Measurements from ENCODE around the gene CITED2.
"Not testable (repeated sequence)": the region's sequence is repeated elsewhere in the genome, so short reads cannot be mapped to it uniquely, and the experiment has no call there.

Gene CITED2

DNA sequence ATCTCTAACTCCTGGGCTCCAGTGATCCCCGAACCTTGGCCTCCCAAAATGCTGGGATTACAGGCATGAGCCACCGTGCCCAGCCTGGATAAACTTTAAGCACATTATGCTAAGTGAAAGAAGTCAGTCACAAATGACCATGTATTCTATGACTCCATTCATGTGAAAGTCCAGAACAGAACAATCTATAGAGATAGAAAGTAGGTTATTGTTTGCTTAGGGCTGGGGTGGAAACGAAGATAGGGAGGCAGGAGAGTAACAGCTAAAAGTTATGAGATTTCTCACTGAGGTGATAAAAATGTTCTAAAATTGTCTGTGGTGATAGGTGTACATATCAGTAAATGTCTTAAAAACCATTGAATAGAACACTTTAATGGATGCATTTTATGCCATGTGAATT lies 40.9 kb upstream of the CITED2 start:
- no peak for TF ChIP-seq CTCF (IDR thresholded peaks at IDR 0.05; ENCODE audit: low read depth, low read length)
- no peak for TF ChIP-seq MYC (IDR thresholded peaks at IDR 0.05; ENCODE audit: low read depth, low read length)
- TF ChIP-seq POLR2A (IDR thresholded peaks at IDR 0.05; ENCODE audit: extremely low read depth, insufficient read length) = no peak
- TF ChIP-seq, protein P1, sequence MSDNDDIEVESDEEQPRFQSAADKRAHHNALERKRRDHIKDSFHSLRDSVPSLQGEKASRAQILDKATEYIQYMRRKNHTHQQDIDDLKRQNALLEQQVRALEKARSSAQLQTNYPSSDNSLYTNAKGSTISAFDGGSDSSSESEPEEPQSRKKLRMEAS (IDR thresholded peaks at IDR 0.05; ENCODE audit: low read depth, low read length) = no peak
- no peak overlapping the region for H3K4me3 ChIP-seq (ENCODE audit: low read depth, low read length)
- DNase-seq (ENCODE audit: low read depth) = no peak

GRCh38 chr6:139412103-139412502 lies 37.7 kb upstream of the CITED2 start:
- H3K4me3 ChIP-seq (ENCODE audit: low read depth, low read length) = not testable (repeated sequence)

DNA sequence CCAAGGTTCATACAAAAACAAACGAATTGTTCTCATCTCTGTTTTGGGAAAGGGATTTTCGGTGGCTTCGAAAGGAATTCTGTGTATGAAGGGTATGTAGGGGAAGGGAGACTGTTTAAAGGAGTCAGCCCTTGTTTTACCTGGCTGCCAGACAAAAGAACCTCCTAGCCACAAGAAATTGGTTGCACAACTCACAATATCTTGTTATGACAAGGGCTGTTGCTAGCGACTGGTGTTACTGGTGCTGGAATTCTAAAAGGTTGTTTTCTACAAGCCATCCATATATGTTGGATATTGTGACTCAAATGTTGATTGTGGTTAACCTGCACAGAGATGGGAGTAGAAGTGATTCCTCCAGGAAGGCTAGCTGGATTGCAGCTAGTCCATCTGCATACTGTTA lies 34.6 kb upstream of the CITED2 start:
- DNase-seq (ENCODE audit: low read depth) = no peak
- no peak overlapping the region for H3K4me3 ChIP-seq (ENCODE audit: low read depth, low read length)
- TF ChIP-seq POLR2A (IDR thresholded peaks at IDR 0.05; ENCODE audit: extremely low read depth, insufficient read length) (no peak), MYC (IDR thresholded peaks at IDR 0.05; ENCODE audit: low read depth, low read length) (no peak), CTCF (IDR thresholded peaks at IDR 0.05; ENCODE audit: low read depth, low read length) (no peak)

More at GRCh38 chr6:139412103-139412502, 37.7 kb upstream of the CITED2 start:
- DNase-seq (ENCODE audit: low read depth) = not testable (repeated sequence)

DNA sequence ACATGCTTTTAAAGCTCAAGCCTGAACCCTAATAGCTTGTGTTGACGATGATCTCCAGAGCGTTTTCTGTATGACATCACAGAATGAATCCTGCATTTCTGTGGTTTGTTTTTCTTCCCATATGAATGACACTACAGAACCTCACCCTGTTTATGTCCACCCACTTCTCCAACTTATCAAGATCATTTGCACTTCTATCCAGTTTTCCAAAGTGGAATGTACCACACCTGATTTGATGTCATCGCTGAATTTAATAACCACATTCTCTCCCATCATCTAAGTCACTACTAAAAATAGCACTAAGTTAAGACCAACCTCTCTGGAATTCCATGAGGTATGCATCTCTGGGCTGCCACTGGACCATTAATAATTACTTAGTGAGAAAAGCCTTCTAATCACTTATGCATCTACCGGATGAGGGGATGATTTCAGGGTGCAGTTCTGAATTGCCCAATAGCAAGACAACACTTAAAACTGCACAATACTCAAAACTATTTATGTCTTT lies 33.3 kb upstream of the CITED2 start:
- H3K4me3 ChIP-seq (ENCODE audit: low read depth, low read length) = no peak overlapping the region
- DNase-seq (ENCODE audit: low read depth) = no peak
- TF ChIP-seq, protein P1 (IDR thresholded peaks at IDR 0.05; ENCODE audit: low read depth, low read length) = no peak
- no peak for TF ChIP-seq POLR2A (IDR thresholded peaks at IDR 0.05; ENCODE audit: extremely low read depth, insufficient read length)
- TF ChIP-seq CTCF (IDR thresholded peaks at IDR 0.05; ENCODE audit: low read depth, low read length) = no peak
- TF ChIP-seq MYC (IDR thresholded peaks at IDR 0.05; ENCODE audit: low read depth, low read length) = no peak

GRCh38 chr6:139406577-139407343 lies 32.3 kb upstream of the CITED2 start:
- no peak overlapping the region for H3K4me3 ChIP-seq (ENCODE audit: low read depth, low read length)
- TF ChIP-seq, protein P1 (IDR thresholded peaks at IDR 0.05; ENCODE audit: low read depth, low read length) = no peak
- TF ChIP-seq POLR2A (IDR thresholded peaks at IDR 0.05; ENCODE audit: extremely low read depth, insufficient read length) (no peak), CTCF (IDR thresholded peaks at IDR 0.05; ENCODE audit: low read depth, low read length) (no peak), MYC (IDR thresholded peaks at IDR 0.05; ENCODE audit: low read depth, low read length) (no peak)
- DNase-seq (ENCODE audit: low read depth) = no peak

- TF ChIP-seq MYC (IDR thresholded peaks at IDR 0.05; ENCODE audit: low read depth, low read length) = no peak
- TF ChIP-seq, protein P1 (IDR thresholded peaks at IDR 0.05; ENCODE audit: low read depth, low read length) = no peak
- no peak for TF ChIP-seq POLR2A (IDR thresholded peaks at IDR 0.05; ENCODE audit: extremely low read depth, insufficient read length)
- TF ChIP-seq CTCF (IDR thresholded peaks at IDR 0.05; ENCODE audit: low read depth, low read length) = no peak
- no peak for DNase-seq (ENCODE audit: low read depth)
- H3K4me3 ChIP-seq (ENCODE audit: low read depth, low read length) = no peak overlapping the region
Observed at GRCh38 chr6:139402876-139403386, 28.5 kb upstream of the CITED2 start.

Measured in NB4 (cell line).